KMS-11 (cell line): ENCODE data around the gene FOXE3.

Experiments used
- H2AFZ ChIP-seq: fragments of 200-600 bp; sonication (generic); 2 replicates; pipeline ENCODE4 v1.6.1; 2016; ENCODE audit warnings: antibody characterized with exemption, mixed run types, low read depth
- H3K27ac ChIP-seq: fragments of 200-600 bp; sonication (generic); 2 replicates; pipeline ENCODE4 v1.6.1; 2016; ENCODE audit warnings: mild to moderate bottlenecking, mixed run types
- H3K27me3 ChIP-seq: fragments of 200-600 bp; sonication (generic); 2 replicates; pipeline ENCODE4 v1.6.1; 2017; ENCODE audit warnings: mild to moderate bottlenecking, low read depth, mixed run types, moderate library complexity; ENCODE audit not compliant: insufficient read depth
- H3K36me3 ChIP-seq: fragments of 200-600 bp; sonication (generic); 2 replicates; pipeline ENCODE4 v1.6.1; 2017; ENCODE audit warnings: mild to moderate bottlenecking, mixed run types; ENCODE audit not compliant: insufficient read depth
- H3K4me1 ChIP-seq: fragments of 200-600 bp; sonication (generic); 2 replicates; pipeline ENCODE4 v1.6.1; 2016; ENCODE audit warnings: mild to moderate bottlenecking, low read depth, mixed run types; ENCODE audit not compliant: poor library complexity, severe bottlenecking
- H3K4me2 ChIP-seq: fragments of 200-600 bp; sonication (generic); 2 replicates; pipeline ENCODE4 v1.7.0; 2016; ENCODE audit warnings: mild to moderate bottlenecking, mixed run types
- H3K4me3 ChIP-seq: fragments of 200-600 bp; sonication (generic); IDR thresholded peaks from 2 replicates; pipeline ENCODE4 v1.6.1; 2017; ENCODE audit warnings: low read depth, low read length, mixed read lengths; ENCODE audit not compliant: insufficient read depth
- H3K79me2 ChIP-seq: fragments of 200-600 bp; sonication (generic); 2 replicates; pipeline ENCODE4 v1.6.1; 2016; ENCODE audit warnings: low read depth, mixed run types; ENCODE audit not compliant: insufficient read depth
- H3K9ac ChIP-seq: fragments of 200-600 bp; sonication (generic); 2 replicates; pipeline ENCODE4 v1.6.1; 2016; ENCODE audit warnings: mild to moderate bottlenecking, mixed run types
- H4K20me1 ChIP-seq: fragments of 200-600 bp; sonication (generic); 2 replicates; pipeline ENCODE4 v1.6.1; 2016; ENCODE audit warnings: mild to moderate bottlenecking, mixed run types; ENCODE audit not compliant: insufficient read depth
- TF ChIP-seq, protein P1 (sequence below): fragments of 200-600 bp; sonication (generic); conservative IDR thresholded peaks from 2 replicates; pipeline ENCODE4 v1.6.1; 2017; ENCODE audit warnings: low read depth, mild to moderate bottlenecking, antibody characterized with exemption, low read length, moderate library complexity, mixed read lengths

FOXE3 gene

GRCh38 chr1:47389731-47390130 lies 26.4 kb upstream of the FOXE3 start:
- H4K20me1 ChIP-seq, result no peaks in the 10 kb centered on the region
- H3K36me3 ChIP-seq, result no peaks in the 10 kb centered on the region
- TF ChIP-seq, protein P1, sequence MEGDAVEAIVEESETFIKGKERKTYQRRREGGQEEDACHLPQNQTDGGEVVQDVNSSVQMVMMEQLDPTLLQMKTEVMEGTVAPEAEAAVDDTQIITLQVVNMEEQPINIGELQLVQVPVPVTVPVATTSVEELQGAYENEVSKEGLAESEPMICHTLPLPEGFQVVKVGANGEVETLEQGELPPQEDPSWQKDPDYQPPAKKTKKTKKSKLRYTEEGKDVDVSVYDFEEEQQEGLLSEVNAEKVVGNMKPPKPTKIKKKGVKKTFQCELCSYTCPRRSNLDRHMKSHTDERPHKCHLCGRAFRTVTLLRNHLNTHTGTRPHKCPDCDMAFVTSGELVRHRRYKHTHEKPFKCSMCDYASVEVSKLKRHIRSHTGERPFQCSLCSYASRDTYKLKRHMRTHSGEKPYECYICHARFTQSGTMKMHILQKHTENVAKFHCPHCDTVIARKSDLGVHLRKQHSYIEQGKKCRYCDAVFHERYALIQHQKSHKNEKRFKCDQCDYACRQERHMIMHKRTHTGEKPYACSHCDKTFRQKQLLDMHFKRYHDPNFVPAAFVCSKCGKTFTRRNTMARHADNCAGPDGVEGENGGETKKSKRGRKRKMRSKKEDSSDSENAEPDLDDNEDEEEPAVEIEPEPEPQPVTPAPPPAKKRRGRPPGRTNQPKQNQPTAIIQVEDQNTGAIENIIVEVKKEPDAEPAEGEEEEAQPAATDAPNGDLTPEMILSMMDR, result no peak
- no peak overlapping the region for H2AFZ ChIP-seq
- no peak overlapping the region for H3K4me3 ChIP-seq
- H3K27ac ChIP-seq, result no peak overlapping the region
- H3K79me2 ChIP-seq, result no peaks in the 10 kb centered on the region
- no peaks in the 10 kb centered on the region for H3K4me1 ChIP-seq
- H3K27me3 ChIP-seq, result no peaks in the 10 kb centered on the region
- no peak overlapping the region for H3K9ac ChIP-seq
- H3K4me2 ChIP-seq, result no peak overlapping the region

DNA sequence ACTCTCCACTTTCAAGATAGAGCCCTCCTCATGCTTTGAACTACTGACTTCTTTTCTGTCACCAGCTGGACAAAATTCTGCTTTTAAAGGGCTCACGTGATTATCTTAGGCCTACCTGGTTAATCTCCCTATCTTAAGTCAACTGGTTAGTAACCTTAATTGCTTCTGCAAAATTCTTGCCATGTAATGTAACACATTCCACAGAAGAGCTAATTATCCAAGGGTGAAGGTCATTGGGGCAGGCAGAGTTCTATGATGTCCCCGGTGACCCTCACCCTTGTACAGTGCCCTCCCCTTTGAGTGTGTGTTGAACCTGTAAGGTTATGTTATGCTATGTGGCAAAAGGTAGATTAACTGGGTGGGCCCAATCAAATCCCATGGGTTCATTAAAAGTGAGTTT lies 25.2 kb upstream of the FOXE3 start:
- no peaks in the 10 kb centered on the region for H3K27me3 ChIP-seq
- no peaks in the 10 kb centered on the region for H3K4me1 ChIP-seq
- H3K4me2 ChIP-seq, result no peak overlapping the region
- no peak overlapping the region for H3K27ac ChIP-seq
- H2AFZ ChIP-seq, result no peak overlapping the region
- H3K79me2 ChIP-seq, result no peaks in the 10 kb centered on the region
- H3K36me3 ChIP-seq, result no peaks in the 10 kb centered on the region
- H4K20me1 ChIP-seq, result no peaks in the 10 kb centered on the region
- TF ChIP-seq, protein P1, result no peak
- no peak overlapping the region for H3K9ac ChIP-seq
- no peak overlapping the region for H3K4me3 ChIP-seq

GRCh38 chr1:47393141-47393540 lies 22.9 kb upstream of the FOXE3 start:
- no peaks in the 10 kb centered on the region for H4K20me1 ChIP-seq
- H3K4me2 ChIP-seq, result no peak overlapping the region
- H3K9ac ChIP-seq, result no peak overlapping the region
- H3K4me1 ChIP-seq, result no peaks in the 10 kb centered on the region
- no peaks in the 10 kb centered on the region for H3K36me3 ChIP-seq
- no peaks in the 10 kb centered on the region for H3K79me2 ChIP-seq
- H2AFZ ChIP-seq, result no peak overlapping the region
- no peaks in the 10 kb centered on the region for H3K27me3 ChIP-seq
- H3K4me3 ChIP-seq, result no peak overlapping the region
- H3K27ac ChIP-seq, result no peak overlapping the region
- TF ChIP-seq, protein P1, result no peak

DNA sequence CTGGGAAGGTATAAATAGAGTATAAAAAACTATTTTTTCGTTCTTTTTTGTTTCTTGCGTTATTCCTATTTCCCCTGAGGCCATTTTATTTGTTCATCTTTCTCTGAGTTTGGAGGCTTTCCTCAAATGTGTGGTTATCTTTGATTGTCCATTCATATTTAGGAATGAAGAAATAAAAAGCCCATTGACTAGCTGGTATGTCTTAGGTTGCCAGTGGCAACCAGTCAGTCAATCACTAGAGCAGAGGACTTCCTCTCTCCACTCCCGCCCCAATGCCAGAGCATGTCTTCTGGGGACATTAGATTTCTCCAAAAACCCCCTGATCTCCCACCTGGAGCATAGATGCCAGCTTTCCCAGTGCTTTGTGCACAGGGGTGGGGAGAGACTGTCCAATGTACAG lies 20.7 kb upstream of the FOXE3 start:
- no peak overlapping the region for H3K4me2 ChIP-seq
- no peaks in the 10 kb centered on the region for H3K36me3 ChIP-seq
- H3K27ac ChIP-seq, result no peak overlapping the region
- TF ChIP-seq, protein P1, result no peak
- no peaks in the 10 kb centered on the region for H3K27me3 ChIP-seq
- no peaks in the 10 kb centered on the region for H3K4me1 ChIP-seq
- no peaks in the 10 kb centered on the region for H3K79me2 ChIP-seq
- no peaks in the 10 kb centered on the region for H4K20me1 ChIP-seq
- H2AFZ ChIP-seq, result no peak overlapping the region
- no peak overlapping the region for H3K4me3 ChIP-seq
- H3K9ac ChIP-seq, result no peak overlapping the region
